Measurements from ENCODE around the gene CEP72.
"Not testable (repeated sequence)": the region's sequence is repeated elsewhere in the genome, so short reads cannot be mapped to it uniquely, and the experiment has no call there.

- TF ChIP-seq CTCF, POLR2A (IDR thresholded peaks at IDR 0.05): not testable (repeated sequence)
These were observed 66.4 kb downstream of the CEP72 start for GRCh38 chr5:678521-678920.
